ENCODE data around the gene PIGA.
A peak's percentile ranks its signal among the peaks of the same experiment; 100 is the strongest.
"Not testable (repeated sequence)": the region's sequence is repeated elsewhere in the genome, so short reads cannot be mapped to it uniquely, and the experiment has no call there.

The PIGA gene

GRCh38 chrX:15319075-15319474 lies 16.2 kb downstream of the PIGA start:
- DNase-seq, result no peak

GRCh38 chrX:15315509-15315908 lies 19.8 kb downstream of the PIGA start, which contains the start of gene ASB11:
Gene ASB11, minus strand, starts transcription at chrX:15315640. Its CDS starts 35 bp downstream, at chrX:15315605.
- DNase-seq, result no peak

GRCh38 chrX:15314472-15314871 lies 20.9 kb downstream of the PIGA start:
- DNase-seq, result no peak

- no peak for DNase-seq
Measured at GRCh38 chrX:15311119-15311518, 24.2 kb downstream of the PIGA start.

GRCh38 chrX:15310117-15310516 lies 25.2 kb downstream of the PIGA start:
- DNase-seq, result no peak

- not testable (repeated sequence) for DNase-seq
Measured at GRCh38 chrX:15305899-15306298, 29.4 kb downstream of the PIGA start.

- DNase-seq, result peak; percentile 5
Measured at GRCh38 chrX:15301924-15302323, 33.4 kb downstream of the PIGA start.

GRCh38 chrX:15299941-15300851 lies 35.1 kb downstream of the PIGA start:
- DNase-seq, result no peak

- DNase-seq, result no peak
Measured at GRCh38 chrX:15298780-15299179, 36.5 kb downstream of the PIGA start.

GRCh38 chrX:15298201-15298600 lies 37.1 kb downstream of the PIGA start:
- no peak for DNase-seq

GRCh38 chrX:15293451-15293850 lies 41.9 kb downstream of the PIGA start:
- no peak for DNase-seq

GRCh38 chrX:15292861-15293260 lies 42.5 kb downstream of the PIGA start:
- DNase-seq, result no peak

GRCh38 chrX:15277604-15278003 lies 57.7 kb downstream of the PIGA start:
- DNase-seq, result no peak

- no peak for DNase-seq
Measured at GRCh38 chrX:15274946-15275345, 60.4 kb downstream of the PIGA start.

- not testable (repeated sequence) for DNase-seq
Measured at GRCh38 chrX:15273275-15273674, 62.0 kb downstream of the PIGA start.

- no peak for DNase-seq
Measured at GRCh38 chrX:15271757-15272156, 63.6 kb downstream of the PIGA start.

- peak; percentile 20 for DNase-seq
Measured at GRCh38 chrX:15269618-15270521, 65.5 kb downstream of the PIGA start, which contains the start of gene ASB9. Gene ASB9, minus strand, starts transcription at chrX:15270083. Its CDS starts 209 bp downstream, at chrX:15269874.

Measured in stimulated activated CD4-positive, alpha-beta T cell treated with anti-CD3 and anti-CD28 coated beads, Interleukin-15, amount 100 ng/mL, for 24 hours (primary cell).